GM10266 (cell line): Measurements from ENCODE around the gene MYH10.

Experiments used
- DNase-seq: peaks from one replicate; pipeline ENCODE4 v3.0.0; 2012; ENCODE audit errors: extremely low spot score
- CTCF ChIP-seq: IDR thresholded peaks from 2 replicates; pipeline ENCODE4 v1.5.1; 2012; ENCODE audit warnings: mild to moderate bottlenecking, low read depth; ENCODE audit not compliant: control insufficient read depth, insufficient read depth; ENCODE audit errors: missing control alignments

Gene MYH10

GRCh38 chr17:8630802-8631553 lies 453 bp upstream of the MYH10 start:
- DNase-seq: peak; percentile 100
- TF ChIP-seq CTCF: peak; percentile 11

- peak; percentile 47 for DNase-seq
Observed at GRCh38 chr17:8629371-8630226, 926 bp downstream of the MYH10 start.

GRCh38 chr17:8628609-8629169 lies 1.8 kb downstream of the MYH10 start:
- DNase-seq: no peak
- TF ChIP-seq CTCF: no peak

More at GRCh38 chr17:8629371-8630226, 926 bp downstream of the MYH10 start:
- TF ChIP-seq CTCF: no peak

GRCh38 chr17:8628172-8628571 lies 2.4 kb downstream of the MYH10 start:
- TF ChIP-seq CTCF: no peak
- DNase-seq: no peak

GRCh38 chr17:8623591-8623990 lies 6.9 kb downstream of the MYH10 start:
- no peak for DNase-seq
- TF ChIP-seq CTCF: no peak

GRCh38 chr17:8622191-8622590 lies 8.3 kb downstream of the MYH10 start:
- no peak for DNase-seq
- no peak for TF ChIP-seq CTCF
